GM12872 (cell line): Measurements from ENCODE around the gene DUSP16.

Source experiments
- TF ChIP-seq, protein P1 (sequence below): IDR thresholded peaks from 3 replicates; pipeline ENCODE4 v1.5.1; 2011; ENCODE audit warnings: low read depth, mild to moderate bottlenecking, low read length, moderate library complexity; ENCODE audit not compliant: insufficient read depth

The DUSP16 gene

DNA sequence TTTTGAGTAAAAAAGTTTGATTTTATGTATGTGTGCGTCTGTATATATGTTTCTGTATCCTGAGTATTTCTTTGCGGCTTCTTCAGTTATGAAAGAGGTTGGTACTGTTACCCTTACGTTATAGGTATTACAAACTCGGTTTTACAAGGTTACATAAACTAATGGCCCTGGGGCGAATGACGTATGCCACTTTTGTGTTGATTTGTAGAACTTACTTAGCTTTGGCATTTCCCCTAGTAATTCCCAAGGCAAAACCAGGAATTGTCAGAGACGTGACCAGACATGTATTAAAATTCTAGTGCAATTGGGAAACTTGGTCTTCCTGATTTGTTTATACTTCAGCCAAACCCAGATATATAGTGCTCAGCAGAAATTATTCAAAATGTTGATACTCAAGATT, 93.3 kb downstream of the DUSP16 start:
- TF ChIP-seq, protein P1, sequence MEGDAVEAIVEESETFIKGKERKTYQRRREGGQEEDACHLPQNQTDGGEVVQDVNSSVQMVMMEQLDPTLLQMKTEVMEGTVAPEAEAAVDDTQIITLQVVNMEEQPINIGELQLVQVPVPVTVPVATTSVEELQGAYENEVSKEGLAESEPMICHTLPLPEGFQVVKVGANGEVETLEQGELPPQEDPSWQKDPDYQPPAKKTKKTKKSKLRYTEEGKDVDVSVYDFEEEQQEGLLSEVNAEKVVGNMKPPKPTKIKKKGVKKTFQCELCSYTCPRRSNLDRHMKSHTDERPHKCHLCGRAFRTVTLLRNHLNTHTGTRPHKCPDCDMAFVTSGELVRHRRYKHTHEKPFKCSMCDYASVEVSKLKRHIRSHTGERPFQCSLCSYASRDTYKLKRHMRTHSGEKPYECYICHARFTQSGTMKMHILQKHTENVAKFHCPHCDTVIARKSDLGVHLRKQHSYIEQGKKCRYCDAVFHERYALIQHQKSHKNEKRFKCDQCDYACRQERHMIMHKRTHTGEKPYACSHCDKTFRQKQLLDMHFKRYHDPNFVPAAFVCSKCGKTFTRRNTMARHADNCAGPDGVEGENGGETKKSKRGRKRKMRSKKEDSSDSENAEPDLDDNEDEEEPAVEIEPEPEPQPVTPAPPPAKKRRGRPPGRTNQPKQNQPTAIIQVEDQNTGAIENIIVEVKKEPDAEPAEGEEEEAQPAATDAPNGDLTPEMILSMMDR, result no peak

DNA sequence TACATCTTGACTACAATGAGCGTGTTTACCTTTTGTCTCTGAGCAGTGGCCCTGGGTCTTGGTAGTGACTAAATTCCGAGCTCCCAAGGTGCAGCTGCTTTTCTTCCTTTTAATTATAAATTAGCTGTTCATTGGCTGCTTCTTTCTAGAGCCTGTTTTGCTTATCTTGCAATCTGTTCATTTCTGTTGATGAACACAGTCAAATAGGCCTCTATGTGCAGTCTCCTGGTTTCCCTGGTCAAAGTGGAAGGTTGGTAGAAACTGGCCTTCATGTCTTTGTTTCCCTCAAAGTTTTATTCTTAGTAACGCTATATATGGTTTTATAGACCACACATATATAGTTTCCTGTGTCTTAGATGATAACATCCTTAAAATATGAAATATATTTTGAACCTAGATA, 94.1 kb downstream of the DUSP16 start:
- TF ChIP-seq, protein P1, result no peak

DNA sequence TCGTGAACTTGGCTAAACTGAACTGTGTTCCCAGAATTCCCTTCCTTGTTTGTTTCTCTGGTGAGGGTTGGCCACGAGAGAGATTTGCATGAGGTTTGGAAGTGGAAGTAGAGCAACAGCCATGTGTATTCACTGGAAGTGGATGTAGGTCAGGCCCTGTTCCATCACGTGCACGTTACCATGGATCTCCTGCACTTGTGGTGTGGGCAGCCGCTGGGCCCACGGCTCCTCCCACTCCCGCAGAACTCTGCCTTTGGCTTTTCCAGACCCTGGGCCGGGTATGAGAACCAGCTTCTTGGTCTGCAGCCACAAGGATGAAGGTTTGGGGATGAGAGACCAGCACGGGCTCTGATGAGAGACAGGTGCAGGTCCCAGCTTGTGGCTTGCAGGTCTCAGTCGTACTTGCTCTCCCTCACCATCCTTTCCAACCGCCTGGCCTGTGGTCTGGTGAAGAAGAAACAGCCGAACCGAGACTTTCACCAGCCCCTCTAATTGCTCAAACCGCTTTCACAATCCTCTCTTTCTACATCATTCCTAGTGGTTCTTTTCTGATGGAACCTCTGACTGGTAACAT, 94.9 kb downstream of the DUSP16 start:
- TF ChIP-seq, protein P1, result no peak

DNA sequence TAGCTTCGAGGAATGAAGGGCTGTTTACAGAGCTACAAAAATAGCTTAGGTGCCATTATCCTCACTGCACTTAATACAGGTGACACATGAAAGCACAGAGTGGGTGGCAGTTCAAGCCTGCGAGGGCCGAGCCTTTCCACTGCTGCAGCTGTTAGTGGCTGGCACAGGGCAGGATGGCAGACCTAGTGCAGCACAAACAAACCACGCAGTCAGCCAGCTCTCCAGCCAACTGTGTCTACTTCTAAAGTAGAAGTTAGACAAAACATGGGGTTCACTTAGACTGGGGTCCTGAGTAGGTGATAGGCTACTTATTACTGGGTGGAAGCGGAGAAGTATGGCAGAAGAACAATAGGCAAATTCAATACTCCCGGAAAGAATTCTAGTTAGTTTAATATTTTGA, 95.4 kb downstream of the DUSP16 start:
- TF ChIP-seq, protein P1, result no peak

DNA sequence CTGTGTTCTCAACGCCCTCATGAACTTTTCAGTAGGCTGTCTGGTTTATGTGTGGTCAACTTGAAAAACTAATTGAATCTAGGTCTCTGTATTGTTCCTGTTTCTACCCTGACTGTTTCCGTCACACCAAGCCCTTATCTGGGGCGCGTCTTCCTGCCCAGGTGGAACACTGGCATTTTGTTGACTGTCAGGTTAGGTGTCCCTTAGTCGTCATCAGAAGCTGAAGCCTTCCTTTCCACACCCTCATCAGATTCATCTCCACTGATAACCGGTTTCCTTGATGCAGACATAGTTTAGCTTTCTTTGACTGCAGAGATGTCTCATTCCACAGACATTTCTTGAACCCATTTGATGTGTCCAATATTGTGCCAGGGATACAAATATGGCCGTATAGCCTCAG, 96.5 kb downstream of the DUSP16 start:
- TF ChIP-seq, protein P1, result no peak

DNA sequence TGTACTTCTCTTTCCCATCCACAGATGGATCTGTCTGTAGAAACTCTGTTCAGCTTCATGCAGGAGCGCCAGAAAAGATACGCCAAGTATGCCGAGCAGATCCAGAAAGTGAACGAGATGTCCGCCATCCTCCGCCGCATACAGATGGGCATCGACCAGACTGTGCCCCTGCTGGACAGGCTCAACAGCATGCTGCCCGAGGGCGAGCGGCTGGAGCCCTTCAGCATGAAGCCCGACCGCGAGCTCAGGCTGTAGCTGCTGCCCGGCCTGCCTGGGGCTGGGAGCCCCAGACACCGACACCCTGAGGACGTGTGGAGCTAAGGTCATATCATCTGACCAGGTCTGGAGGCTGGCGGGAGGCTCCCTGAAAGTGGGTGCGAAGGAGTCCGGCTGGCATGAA, 97.1 kb downstream of the DUSP16 start:
- TF ChIP-seq, protein P1, result no peak

DNA sequence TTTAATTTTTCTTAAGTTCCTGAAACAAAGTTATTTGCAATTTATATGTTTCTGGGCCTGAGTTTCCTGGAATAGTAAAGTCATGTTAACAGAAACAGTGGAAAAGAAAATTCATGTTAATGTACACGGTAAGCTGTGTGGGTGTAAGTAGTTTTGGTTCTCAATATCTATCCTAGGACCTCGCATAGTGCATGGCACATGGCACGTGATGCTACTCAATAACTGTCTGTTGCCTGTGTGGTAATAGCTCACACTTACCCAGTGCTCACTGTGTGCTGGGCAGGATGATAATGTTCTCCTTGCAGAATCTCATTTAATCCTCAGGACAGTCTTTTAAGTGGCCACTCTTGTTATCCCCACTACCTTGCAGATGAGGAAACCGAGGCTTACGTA, 100.7 kb downstream of the DUSP16 start:
- TF ChIP-seq, protein P1, result no peak
